ENCODE results near the gene MAP4.
"Not testable (repeated sequence)": the region's sequence is repeated elsewhere in the genome, so short reads cannot be mapped to it uniquely, and the experiment has no call there.

MAP4 gene, protein sequence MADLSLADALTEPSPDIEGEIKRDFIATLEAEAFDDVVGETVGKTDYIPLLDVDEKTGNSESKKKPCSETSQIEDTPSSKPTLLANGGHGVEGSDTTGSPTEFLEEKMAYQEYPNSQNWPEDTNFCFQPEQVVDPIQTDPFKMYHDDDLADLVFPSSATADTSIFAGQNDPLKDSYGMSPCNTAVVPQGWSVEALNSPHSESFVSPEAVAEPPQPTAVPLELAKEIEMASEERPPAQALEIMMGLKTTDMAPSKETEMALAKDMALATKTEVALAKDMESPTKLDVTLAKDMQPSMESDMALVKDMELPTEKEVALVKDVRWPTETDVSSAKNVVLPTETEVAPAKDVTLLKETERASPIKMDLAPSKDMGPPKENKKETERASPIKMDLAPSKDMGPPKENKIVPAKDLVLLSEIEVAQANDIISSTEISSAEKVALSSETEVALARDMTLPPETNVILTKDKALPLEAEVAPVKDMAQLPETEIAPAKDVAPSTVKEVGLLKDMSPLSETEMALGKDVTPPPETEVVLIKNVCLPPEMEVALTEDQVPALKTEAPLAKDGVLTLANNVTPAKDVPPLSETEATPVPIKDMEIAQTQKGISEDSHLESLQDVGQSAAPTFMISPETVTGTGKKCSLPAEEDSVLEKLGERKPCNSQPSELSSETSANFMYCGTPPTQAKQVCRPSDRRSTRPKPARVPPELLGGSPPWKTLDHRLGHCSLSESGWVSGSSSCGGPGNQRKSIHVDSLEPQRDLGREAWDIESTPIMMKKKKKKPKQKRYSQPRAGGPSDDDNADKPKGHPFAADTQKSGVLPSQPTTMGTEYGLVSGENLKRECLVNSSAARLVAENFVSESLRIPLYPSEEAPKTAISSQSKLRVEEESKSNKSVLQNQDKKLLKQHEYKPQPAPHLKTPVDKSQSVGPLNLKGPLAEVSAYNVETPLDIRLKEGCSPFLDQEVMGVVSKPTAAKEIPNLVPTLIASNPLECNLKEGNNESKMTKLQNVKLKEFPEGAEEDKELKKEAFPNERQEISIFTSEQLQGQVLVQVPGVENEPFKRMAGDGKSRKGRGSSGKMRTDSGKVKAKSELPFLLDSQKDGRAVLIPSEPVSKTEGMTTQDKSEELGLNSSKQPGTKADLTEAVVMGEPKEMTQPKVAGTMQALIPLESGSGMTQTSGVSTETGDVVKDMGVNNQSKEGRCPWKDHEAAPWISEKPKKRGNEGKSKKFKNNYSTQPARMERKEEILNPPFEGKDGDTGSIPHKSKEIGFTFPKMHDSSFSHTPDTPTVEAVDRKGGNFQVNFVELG (N-terminal part only)

DNA sequence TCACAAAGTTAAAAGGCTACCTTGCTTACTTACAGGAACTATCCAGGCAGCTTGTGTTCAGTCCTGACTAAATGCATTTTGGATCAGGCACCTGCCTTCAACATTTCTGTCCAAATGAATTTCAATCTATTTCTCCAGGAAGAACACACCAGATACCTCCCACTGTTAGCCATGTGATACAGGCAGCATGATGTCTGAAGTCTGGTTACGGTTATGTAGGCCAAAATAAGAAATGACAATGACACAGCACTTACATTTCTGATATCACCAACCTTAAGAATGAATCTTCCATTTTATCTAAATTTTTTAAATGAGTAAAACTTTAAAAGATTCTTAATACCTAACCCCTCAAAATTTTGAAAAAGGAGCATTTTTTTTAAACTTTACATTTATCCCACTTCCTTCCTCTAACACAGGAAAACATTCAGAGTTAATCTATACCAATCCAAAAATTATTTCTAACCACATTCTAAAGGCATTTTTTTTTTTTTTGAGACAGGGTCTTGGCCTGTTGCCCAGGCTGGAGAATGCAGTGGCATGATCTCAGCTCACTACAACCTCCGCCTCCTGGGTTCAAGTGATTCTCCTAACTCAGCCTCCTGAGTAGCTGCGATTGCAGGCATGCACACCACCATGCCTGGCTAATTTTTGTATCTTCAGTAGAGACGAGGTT is at the start of gene MAP4:
TSS of gene MAP4 (minus strand) at position 116 of the 673 bp plus-strand sequence. CDS start 17,556 bp downstream, outside the sequence.
- DNase-seq (ENCODE audit: low read depth): no peak
- H3K4me3 ChIP-seq (ENCODE audit: low read length): no peak within 1 kb of the TSS
- TF ChIP-seq CTCF (IDR thresholded peaks at IDR 0.05; ENCODE audit: insufficient read depth, low read depth, low read length, missing control alignments): no peak

- H3K4me3 ChIP-seq (ENCODE audit: low read length): no peak overlapping the region
- no peak for TF ChIP-seq CTCF (IDR thresholded peaks at IDR 0.05; ENCODE audit: insufficient read depth, low read depth, low read length, missing control alignments)
- no peak for DNase-seq (ENCODE audit: low read depth)
Observed at GRCh38 chr3:48065035-48065434, 48.8 kb upstream of the MAP4 start.

DNA sequence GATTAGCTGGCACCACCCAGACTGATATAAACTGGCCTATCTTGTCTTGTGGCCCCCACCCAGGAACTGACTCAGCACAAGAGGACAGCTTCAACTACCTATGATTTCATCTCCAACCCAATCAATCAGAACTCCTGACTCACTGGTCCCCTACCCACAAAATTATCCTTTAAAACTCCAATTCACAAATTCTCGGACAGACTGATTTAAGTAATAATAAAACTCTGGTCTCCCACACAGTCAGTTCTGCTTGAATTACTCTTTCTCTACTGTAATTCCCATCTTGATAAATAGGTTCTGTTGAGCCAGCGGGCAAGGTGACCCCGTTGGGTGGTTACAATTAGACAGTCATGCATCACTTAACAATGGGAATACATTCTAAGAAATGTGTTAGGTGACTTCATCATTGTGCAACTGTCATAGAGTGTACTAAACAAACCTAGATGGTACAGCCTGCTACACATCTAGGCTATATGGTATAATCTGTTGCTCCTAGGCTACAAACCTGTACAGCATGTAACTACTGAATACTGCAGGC is 48.1 kb upstream of the MAP4 start:
- no peak overlapping the region for H3K4me3 ChIP-seq (ENCODE audit: low read length)
- no peak for TF ChIP-seq CTCF (IDR thresholded peaks at IDR 0.05; ENCODE audit: insufficient read depth, low read depth, low read length, missing control alignments)
- DNase-seq (ENCODE audit: low read depth): peak; percentile 48

DNA sequence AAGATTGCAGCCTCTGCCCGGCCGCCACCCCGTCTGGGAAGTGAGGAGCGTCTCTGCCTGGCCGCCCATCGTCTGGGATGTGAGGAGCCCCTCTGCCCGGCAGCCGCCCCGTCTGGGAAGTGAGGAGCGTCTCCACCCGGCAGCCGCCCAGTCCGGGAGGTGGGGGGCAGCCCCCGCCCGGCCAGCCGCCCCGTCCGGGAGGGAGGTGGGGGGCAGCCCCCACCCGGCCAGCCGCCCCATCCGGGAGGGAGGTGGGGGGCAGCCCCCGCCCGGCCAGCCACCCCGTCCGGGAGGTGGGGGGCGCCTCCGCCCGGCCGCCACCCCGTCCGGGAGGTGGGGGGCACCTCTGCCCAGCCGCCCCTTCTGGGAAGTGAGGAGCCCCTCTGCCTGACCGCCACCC is 45.4 kb upstream of the MAP4 start:
- not testable (repeated sequence) for DNase-seq (ENCODE audit: low read depth); H3K4me3 ChIP-seq (ENCODE audit: low read length)

GRCh38 chr3:48058091-48058490 is 41.9 kb upstream of the MAP4 start:
- H3K4me3 ChIP-seq (ENCODE audit: low read length): no peak overlapping the region
- DNase-seq (ENCODE audit: low read depth): no peak
- TF ChIP-seq CTCF (IDR thresholded peaks at IDR 0.05; ENCODE audit: insufficient read depth, low read depth, low read length, missing control alignments): no peak

DNA sequence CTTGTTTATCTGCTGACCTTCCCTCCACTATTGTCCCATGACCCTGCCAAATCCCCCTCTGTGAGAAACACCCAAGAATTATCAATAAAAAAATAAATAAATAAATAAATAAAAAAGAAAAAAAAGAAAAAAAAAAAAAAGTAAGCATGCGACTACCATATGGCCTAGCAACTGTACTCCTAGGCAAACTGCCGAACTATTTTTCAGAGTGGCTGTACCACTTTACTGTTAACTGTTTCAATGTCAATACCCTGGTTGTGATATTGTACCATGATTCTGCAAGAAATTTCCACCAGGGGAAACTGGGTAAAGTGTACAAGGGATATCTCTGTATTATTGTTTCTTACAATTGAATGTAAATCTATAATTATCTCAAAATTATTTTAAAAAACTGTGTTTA is 41.3 kb upstream of the MAP4 start:
- DNase-seq (ENCODE audit: low read depth): no peak
- TF ChIP-seq CTCF (IDR thresholded peaks at IDR 0.05; ENCODE audit: insufficient read depth, low read depth, low read length, missing control alignments): no peak

More for the DNA sequence above, 41.3 kb upstream of the MAP4 start:
- no peak overlapping the region for H3K4me3 ChIP-seq (ENCODE audit: low read length)
